ENCODE results near the gene CDKN2AIPNL. TPM values are rescaled to one million over a fixed set of nuclear protein-coding genes. Genes with fewer than 3 reads are reported as not detected.

Gene CDKN2AIPNL
- total RNA-seq, 1 experiment from 2014 or later = 123 TPM

- Histone ChIP-seq H3K27me3 (ENCODE audit: control insufficient read depth, insufficient read depth, low read length) (no peaks in the 10 kb centered on the region), H3K4me3 (ENCODE audit: insufficient read depth, low read depth, low read length) (no peak overlapping the region), H3K36me3 (replicated peaks; ENCODE audit: control insufficient read depth, insufficient read depth, low read length) (no peaks in the 10 kb centered on the region)
- DNase-seq = no peak
These were observed 35.3 kb upstream of the CDKN2AIPNL start for GRCh38 chr5:134446938-134447337.

- DNase-seq = no peak
- Histone ChIP-seq H3K27me3 (ENCODE audit: control insufficient read depth, insufficient read depth, low read length) (no peaks in the 10 kb centered on the region), H3K36me3 (replicated peaks; ENCODE audit: control insufficient read depth, insufficient read depth, low read length) (no peaks in the 10 kb centered on the region), H3K4me3 (ENCODE audit: insufficient read depth, low read depth, low read length) (no peak overlapping the region)
These were observed 34.5 kb upstream of the CDKN2AIPNL start for GRCh38 chr5:134445856-134446818.

- no peaks in the 10 kb centered on the region for H3K27me3 ChIP-seq (ENCODE audit: control insufficient read depth, insufficient read depth, low read length)
- no peaks in the 10 kb centered on the region for H3K36me3 ChIP-seq (replicated peaks; ENCODE audit: control insufficient read depth, insufficient read depth, low read length)
- H3K4me3 ChIP-seq (ENCODE audit: insufficient read depth, low read depth, low read length) = no peak overlapping the region
- no peak for DNase-seq
These were observed 33.3 kb upstream of the CDKN2AIPNL start for GRCh38 chr5:134444941-134445471.

GRCh38 chr5:134440201-134440755, 28.6 kb upstream of the CDKN2AIPNL start:
- no peak overlapping the region for H3K4me3 ChIP-seq (ENCODE audit: insufficient read depth, low read depth, low read length)
- no peaks in the 10 kb centered on the region for H3K27me3 ChIP-seq (ENCODE audit: control insufficient read depth, insufficient read depth, low read length)
- peaks cover 1% of the 10 kb centered on the region; the same call in 1 of the 2 replicates for H3K36me3 ChIP-seq (replicated peaks; ENCODE audit: control insufficient read depth, insufficient read depth, low read length)
- no peak for DNase-seq

GRCh38 chr5:134439210-134439654, 27.6 kb upstream of the CDKN2AIPNL start:
- Histone ChIP-seq H3K36me3 (replicated peaks; ENCODE audit: control insufficient read depth, insufficient read depth, low read length) (peaks cover 1% of the 10 kb centered on the region; the same call in 1 of the 2 replicates), H3K27me3 (ENCODE audit: control insufficient read depth, insufficient read depth, low read length) (no peaks in the 10 kb centered on the region), H3K4me3 (ENCODE audit: insufficient read depth, low read depth, low read length) (no peak overlapping the region)
- DNase-seq = no peak

- peaks cover 1% of the 10 kb centered on the region; the same call in 1 of the 2 replicates for H3K36me3 ChIP-seq (replicated peaks; ENCODE audit: control insufficient read depth, insufficient read depth, low read length)
- H3K4me3 ChIP-seq (ENCODE audit: insufficient read depth, low read depth, low read length) = no peak overlapping the region
- no peaks in the 10 kb centered on the region for H3K27me3 ChIP-seq (ENCODE audit: control insufficient read depth, insufficient read depth, low read length)
- no peak for DNase-seq
These were observed 27.0 kb upstream of the CDKN2AIPNL start for GRCh38 chr5:134438721-134439123.

GRCh38 chr5:134437847-134438581, 26.3 kb upstream of the CDKN2AIPNL start:
- H3K27me3 ChIP-seq (ENCODE audit: control insufficient read depth, insufficient read depth, low read length) = no peaks in the 10 kb centered on the region
- H3K4me3 ChIP-seq (ENCODE audit: insufficient read depth, low read depth, low read length) = no peak overlapping the region
- DNase-seq = no peak

GRCh38 chr5:134437340-134437846, 25.7 kb upstream of the CDKN2AIPNL start:
- DNase-seq = no peak
- Histone ChIP-seq H3K27me3 (ENCODE audit: control insufficient read depth, insufficient read depth, low read length) (no peaks in the 10 kb centered on the region), H3K36me3 (replicated peaks; ENCODE audit: control insufficient read depth, insufficient read depth, low read length) (peaks cover 1% of the 10 kb centered on the region; the same call in 1 of the 2 replicates), H3K4me3 (ENCODE audit: insufficient read depth, low read depth, low read length) (no peak overlapping the region)

More at GRCh38 chr5:134437847-134438581, 26.3 kb upstream of the CDKN2AIPNL start:
- H3K36me3 ChIP-seq (replicated peaks; ENCODE audit: control insufficient read depth, insufficient read depth, low read length) = peaks cover 1% of the 10 kb centered on the region; the same call in 1 of the 2 replicates

- peaks cover 1% of the 10 kb centered on the region; the same call in 1 of the 2 replicates for H3K36me3 ChIP-seq (replicated peaks; ENCODE audit: control insufficient read depth, insufficient read depth, low read length)
- no peak for DNase-seq
- H3K27me3 ChIP-seq (ENCODE audit: control insufficient read depth, insufficient read depth, low read length) = no peaks in the 10 kb centered on the region
- no peak overlapping the region for H3K4me3 ChIP-seq (ENCODE audit: insufficient read depth, low read depth, low read length)
These were observed 25.1 kb upstream of the CDKN2AIPNL start for GRCh38 chr5:134436523-134437339.

- no peak for DNase-seq
- peaks cover 1% of the 10 kb centered on the region; the same call in 1 of the 2 replicates for H3K36me3 ChIP-seq (replicated peaks; ENCODE audit: control insufficient read depth, insufficient read depth, low read length)
- no peaks in the 10 kb centered on the region for H3K27me3 ChIP-seq (ENCODE audit: control insufficient read depth, insufficient read depth, low read length)
- H3K4me3 ChIP-seq (ENCODE audit: insufficient read depth, low read depth, low read length) = no peak overlapping the region
These were observed 23.9 kb upstream of the CDKN2AIPNL start for GRCh38 chr5:134435560-134435959.

- DNase-seq = no peak
- Histone ChIP-seq H3K4me3 (ENCODE audit: insufficient read depth, low read depth, low read length) (no peak overlapping the region), H3K36me3 (replicated peaks; ENCODE audit: control insufficient read depth, insufficient read depth, low read length) (peaks cover 1% of the 10 kb centered on the region; the same call in 1 of the 2 replicates), H3K27me3 (ENCODE audit: control insufficient read depth, insufficient read depth, low read length) (no peaks in the 10 kb centered on the region)
These were observed 21.1 kb upstream of the CDKN2AIPNL start for GRCh38 chr5:134432677-134433359.

- Histone ChIP-seq H3K36me3 (replicated peaks; ENCODE audit: control insufficient read depth, insufficient read depth, low read length) (peaks cover 1% of the 10 kb centered on the region; the same call in 1 of the 2 replicates), H3K4me3 (ENCODE audit: insufficient read depth, low read depth, low read length) (no peak overlapping the region), H3K27me3 (ENCODE audit: control insufficient read depth, insufficient read depth, low read length) (no peaks in the 10 kb centered on the region)
- no peak for DNase-seq
These were observed 20.5 kb upstream of the CDKN2AIPNL start for GRCh38 chr5:134432174-134432573.
